Panc1 (cell line): ENCODE data around the gene MAPKAP1. TPM values are rescaled to one million over a fixed set of nuclear protein-coding genes. Genes with fewer than 3 reads are reported as not detected.

ENCODE experiments used
- ATAC-seq: fragments of 200-7000 bp; cut with Tn5 transposase; 2 replicates; pipeline ENCODE4 v1.9.1; 2020; ENCODE audit warnings: mild to moderate bottlenecking, moderate library complexity
- BruUV-seq: library from RNA; stranded (reverse); fragments of 400-500 nt; replicated peaks from 2 replicates; lab custom pipeline; 2021; lab: Mats Ljungman, UMichigan
- CTCF ChIA-PET: fragments of 300-600 bp; sonication (Branson Sonifier 250); formaldehyde crosslinking; loops from one replicate; lab custom pipeline; 2022; ENCODE audit warnings: antibody characterized with exemption; lab: Charles Lee
- POLR2A ChIA-PET: fragments of 300-600 bp; sonication (Branson Sonifier 250); formaldehyde crosslinking; loops from one replicate; lab custom pipeline; 2022; ENCODE audit warnings: antibody characterized with exemption; lab: Charles Lee
- DNase-seq: peaks from one replicate; pipeline ENCODE4 v3.0.0-alpha.2; 2010; ENCODE audit warnings: low read depth, low spot score
- H3K27ac ChIP-seq: 2 replicates; pipeline ENCODE4 v1.5.1; 2011; ENCODE audit warnings: mild to moderate bottlenecking, low read length, inconsistent platforms
- H3K27me3 ChIP-seq: fragments of 200-500 bp; sonication (Bioruptor generic); 2 replicates; pipeline ENCODE4 v1.6.0; 2014; ENCODE audit warnings: low read length, inconsistent platforms; ENCODE audit not compliant: control insufficient read depth, insufficient read depth
- H3K36me3 ChIP-seq: fragments of 200-500 bp; sonication (Bioruptor generic); 2 replicates; pipeline ENCODE4 v1.5.1; 2014; ENCODE audit warnings: inconsistent platforms, mild to moderate bottlenecking, low read length, moderate library complexity; ENCODE audit not compliant: control insufficient read depth, insufficient read depth
- H3K4me1 ChIP-seq: 2 replicates; pipeline ENCODE4 v1.5.1; 2011; ENCODE audit warnings: inconsistent platforms, mild to moderate bottlenecking, low read length, moderate library complexity; ENCODE audit not compliant: control insufficient read depth, insufficient read depth
- H3K4me3 ChIP-seq, 2 experiments: 2 replicates each; pipeline ENCODE4 v1.5.1; 2011 to 2012; ENCODE audit warnings: low read depth in 2 of 2, low read length in 2 of 2, mild to moderate bottlenecking in 2 of 2, inconsistent platforms in 1 of 2, moderate library complexity in 1 of 2
- H3K9me3 ChIP-seq: fragments of 200-500 bp; sonication (Bioruptor generic); 2 replicates; pipeline ENCODE4 v1.5.1; 2014; ENCODE audit warnings: low read depth, mild to moderate bottlenecking, inconsistent platforms, low read length, moderate library complexity; ENCODE audit not compliant: control insufficient read depth, insufficient read depth
- CTCF ChIP-seq: fragments of 450-650 bp; IDR thresholded peaks from 2 replicates; pipeline ENCODE4 v1.5.1; 2017; ENCODE audit warnings: mild to moderate bottlenecking
- POLR2AphosphoS5 ChIP-seq: IDR thresholded peaks from 2 replicates; pipeline ENCODE4 v1.6.1; 2012; ENCODE audit warnings: mild to moderate bottlenecking, low read depth, low read length, moderate library complexity
- REST ChIP-seq, 2 experiments: IDR thresholded peaks; 2 replicates each; pipeline ENCODE4 v1.6.1; 2011 to 2012; ENCODE audit warnings: low read depth in 2 of 2, control low read depth in 1 of 2, low read length in 1 of 2, mild to moderate bottlenecking in 1 of 2, moderate library complexity in 1 of 2; ENCODE audit not compliant: insufficient read depth in 1 of 2
- SIN3A ChIP-seq: IDR thresholded peaks from 2 replicates; pipeline ENCODE4 v1.6.1; 2012; ENCODE audit warnings: low read depth, mild to moderate bottlenecking, low read length, moderate library complexity, borderline replicate concordance; ENCODE audit not compliant: insufficient read depth
- TCF7L2 ChIP-seq: IDR thresholded peaks from 2 replicates; pipeline ENCODE4 v1.6.1; 2011; ENCODE audit warnings: mild to moderate bottlenecking, low read depth, low read length, inconsistent platforms
- in situ Hi-C: cut with HindIII; loops from 2 replicates; pipeline ENCODE4 v1.10.0; 2016; ENCODE audit warnings: low sequenced_read_pairs, low pct_unique_long_range_greater_than_20kb
- intact Hi-C: fragments of 100-400 bp; cut with micrococcal nuclease; formaldehyde crosslinking; loops from one replicate; pipeline ENCODE4 v1.10.0; 2022; ENCODE audit not compliant: unreplicated experiment
- total RNA-seq: library from RNA; stranded (reverse); gene quantifications from one replicate; pipeline ENCODE4 v1.2.1, GENCODE V29; 2021; ENCODE audit not compliant: unreplicated experiment

The MAPKAP1 gene
- total RNA-seq, 1 experiment from 2014 or later, result 72.7 TPM

GRCh38 chr9:125467116-125467740 is 239.8 kb downstream of the MAPKAP1 start:
- H3K27ac ChIP-seq, result no peak overlapping the region
- no peaks in the 10 kb centered on the region for H3K4me1 ChIP-seq
- DNase-seq (no peak), ATAC-seq (no peak)
- TF ChIP-seq SIN3A, result no peak
- TF ChIP-seq POLR2AphosphoS5, result no peak
- H3K36me3 ChIP-seq, result no peaks in the 10 kb centered on the region
- no peaks in the 10 kb centered on the region for H3K9me3 ChIP-seq
- CTCF ChIA-PET, result no interaction called here
- in situ Hi-C loops (no loop called here), intact Hi-C loops (no loop called here)
- H3K4me3 ChIP-seq, result no peak overlapping the region
- no peaks in the 10 kb centered on the region for H3K27me3 ChIP-seq
- no TSS peak for BruUV-seq
- POLR2A ChIA-PET, result no interaction called here

- TF ChIP-seq CTCF (no peak), TCF7L2 (no peak), SIN3A (no peak), REST (IDR thresholded peaks at IDR 0.05; ENCODE audit: insufficient read depth in 1 of 2, low read depth in 2 of 2, low read length in 1 of 2) (no peak), POLR2AphosphoS5 (no peak)
- POLR2A ChIA-PET, result no interaction called here
- BruUV-seq, result no TSS peak
Observed at GRCh38 chr9:125466411-125466810, 240.6 kb downstream of the MAPKAP1 start.

More at GRCh38 chr9:125466411-125466810, 240.6 kb downstream of the MAPKAP1 start:
- CTCF ChIA-PET, result no interaction called here
- in situ Hi-C loops (no loop called here), intact Hi-C loops (no loop called here)
- Histone ChIP-seq H3K27me3 (no peaks in the 10 kb centered on the region), H3K36me3 (no peaks in the 10 kb centered on the region), H3K27ac (no peak overlapping the region), H3K4me3 (no peak overlapping the region), H3K4me1 (no peaks in the 10 kb centered on the region), H3K9me3 (no peaks in the 10 kb centered on the region)
- DNase-seq, result no peak
- ATAC-seq, result no peak
